NCI-H526 (cell line): ENCODE measurements around the gene CBFA2T3.
"Not testable (repeated sequence)": the region's sequence is repeated elsewhere in the genome, so short reads cannot be mapped to it uniquely, and the experiment has no call there.

Experiments used
- DNase-seq, 2 experiments: peaks; one replicate each; lab custom pipeline; 2025; lab: John Stamatoyannopoulos, UW

The CBFA2T3 gene

GRCh38 chr16:88909431-88910210 is 67.4 kb downstream of the CBFA2T3 start:
- no peak for DNase-seq

- DNase-seq = no peak
These were observed 68.7 kb downstream of the CBFA2T3 start for GRCh38 chr16:88908307-88908706.

DNA sequence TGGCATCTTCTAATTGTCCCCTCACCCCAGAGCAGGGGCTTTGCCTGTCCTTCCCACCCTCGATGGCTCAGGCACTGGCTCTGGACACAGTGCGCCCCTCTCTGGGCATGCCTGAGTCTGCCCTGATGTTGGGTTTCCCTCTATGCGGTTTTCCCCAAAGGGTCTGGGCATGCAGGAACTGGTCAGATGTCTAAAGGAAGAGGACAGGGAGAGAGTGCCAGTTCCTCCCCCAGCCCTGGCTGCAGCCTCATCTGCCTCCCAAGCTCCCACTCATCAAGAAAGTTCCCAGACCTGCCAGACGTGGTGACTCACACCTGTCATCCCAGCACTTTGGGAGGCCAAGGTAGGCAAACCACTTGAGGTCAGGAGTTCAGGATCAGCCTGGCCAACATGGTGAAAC is 69.2 kb downstream of the CBFA2T3 start:
- no peak for DNase-seq

GRCh38 chr16:88906535-88907105 is 70.4 kb downstream of the CBFA2T3 start:
- DNase-seq = no peak

- no peak for DNase-seq
These were observed 71.0 kb downstream of the CBFA2T3 start for GRCh38 chr16:88906020-88906419.

DNA sequence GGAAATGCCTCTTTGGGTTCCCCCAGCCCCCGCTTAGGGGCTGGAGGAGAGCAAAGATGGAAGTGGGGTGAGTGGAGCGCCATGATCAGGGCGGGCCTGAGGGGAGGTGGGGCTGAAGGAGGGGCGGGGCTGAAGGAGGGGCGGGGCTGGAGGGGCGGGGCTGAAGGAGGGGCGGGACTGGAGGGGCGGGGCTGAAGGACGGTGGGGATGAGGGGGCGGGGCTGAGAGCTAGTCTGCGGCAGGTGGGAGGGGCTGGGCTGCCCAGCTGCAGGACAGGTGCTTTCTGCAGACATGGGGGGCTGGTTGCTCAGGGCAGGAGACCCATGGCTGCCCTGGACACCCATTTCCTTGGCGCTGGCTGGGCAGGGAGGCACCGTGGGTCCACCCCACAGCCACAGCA is 71.4 kb downstream of the CBFA2T3 start:
- DNase-seq = peak in 1 of 2 experiments; percentile 58

DNA sequence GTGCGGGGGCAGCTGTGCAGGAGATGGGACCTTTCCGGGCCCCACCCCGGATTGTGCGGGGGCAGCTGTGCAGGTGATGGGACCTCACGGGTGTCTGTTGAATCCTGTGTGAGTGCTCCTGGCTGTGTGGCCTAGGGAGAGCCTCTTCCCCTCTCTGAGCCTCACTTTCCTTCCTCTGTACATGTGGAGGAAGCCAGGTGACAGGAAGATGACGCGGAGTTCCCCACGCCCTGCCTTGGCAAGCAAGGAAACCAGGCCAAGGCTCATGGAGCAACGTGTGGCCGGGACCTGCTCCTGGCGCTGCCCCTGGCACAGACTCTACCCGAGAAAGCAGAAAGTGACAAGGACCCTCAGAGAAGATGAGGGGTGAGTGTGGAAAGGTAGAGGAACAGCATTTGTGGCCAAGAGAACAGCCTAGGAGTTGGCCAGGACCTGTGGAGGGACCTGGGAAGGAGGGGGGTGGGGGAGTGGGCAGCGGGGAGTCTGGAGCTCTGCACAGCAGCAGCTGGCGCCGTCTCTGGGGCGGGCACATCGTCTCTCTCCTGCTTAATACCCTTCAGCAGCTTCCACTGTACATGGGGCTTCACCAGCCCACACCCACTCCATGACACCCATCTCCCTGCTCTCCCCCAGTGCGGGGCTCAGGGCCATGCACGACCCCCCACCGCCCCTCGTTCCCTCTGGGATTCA is 72.2 kb downstream of the CBFA2T3 start:
- DNase-seq = no peak

- DNase-seq = no peak
These were observed 73.7 kb downstream of the CBFA2T3 start for GRCh38 chr16:88903267-88903666.

- DNase-seq = no peak
These were observed 74.3 kb downstream of the CBFA2T3 start for GRCh38 chr16:88902744-88903143.

GRCh38 chr16:88901718-88902337 is 75.2 kb downstream of the CBFA2T3 start:
- DNase-seq = peak in 1 of 2 experiments; percentile 72

- DNase-seq = no peak
These were observed 76.3 kb downstream of the CBFA2T3 start for GRCh38 chr16:88900662-88901052.

DNA sequence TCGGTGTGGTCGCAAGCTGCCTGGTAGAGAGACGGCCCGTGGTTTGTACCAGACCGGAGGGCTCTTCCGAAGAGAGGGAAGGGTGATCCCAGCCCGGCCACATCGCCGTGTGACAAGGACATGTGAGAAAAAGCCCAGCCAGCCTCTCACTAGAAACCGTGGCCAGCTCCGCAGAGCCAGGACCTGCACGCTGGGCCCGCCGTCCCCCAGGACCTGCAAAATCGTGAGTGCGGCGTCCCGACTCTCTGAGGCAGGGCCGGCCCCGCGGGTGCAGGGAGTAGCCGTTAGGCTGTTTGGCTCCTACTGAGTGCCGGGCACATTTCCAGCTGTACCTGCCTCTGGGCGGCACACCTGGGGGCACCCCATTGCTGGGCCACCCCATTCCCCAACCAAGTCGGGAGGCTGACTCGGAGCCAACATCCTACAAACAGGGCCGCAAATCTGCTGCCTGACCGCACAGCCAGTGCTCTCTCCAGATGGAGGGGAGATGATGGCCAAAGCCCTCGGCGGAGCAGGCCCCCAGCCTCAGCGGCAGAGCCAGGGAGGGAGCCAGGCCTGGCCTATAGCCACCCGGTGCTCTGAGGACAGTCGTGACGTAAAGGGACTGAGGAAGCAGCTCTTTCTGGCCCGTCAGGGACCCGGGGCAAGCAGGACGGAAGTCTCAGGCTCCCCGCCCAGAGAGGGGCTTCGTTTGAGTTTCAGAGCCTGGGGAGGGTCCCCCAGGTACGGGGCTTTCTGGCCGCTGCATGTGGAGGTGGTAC is 76.9 kb downstream of the CBFA2T3 start:
- no peak for DNase-seq

DNA sequence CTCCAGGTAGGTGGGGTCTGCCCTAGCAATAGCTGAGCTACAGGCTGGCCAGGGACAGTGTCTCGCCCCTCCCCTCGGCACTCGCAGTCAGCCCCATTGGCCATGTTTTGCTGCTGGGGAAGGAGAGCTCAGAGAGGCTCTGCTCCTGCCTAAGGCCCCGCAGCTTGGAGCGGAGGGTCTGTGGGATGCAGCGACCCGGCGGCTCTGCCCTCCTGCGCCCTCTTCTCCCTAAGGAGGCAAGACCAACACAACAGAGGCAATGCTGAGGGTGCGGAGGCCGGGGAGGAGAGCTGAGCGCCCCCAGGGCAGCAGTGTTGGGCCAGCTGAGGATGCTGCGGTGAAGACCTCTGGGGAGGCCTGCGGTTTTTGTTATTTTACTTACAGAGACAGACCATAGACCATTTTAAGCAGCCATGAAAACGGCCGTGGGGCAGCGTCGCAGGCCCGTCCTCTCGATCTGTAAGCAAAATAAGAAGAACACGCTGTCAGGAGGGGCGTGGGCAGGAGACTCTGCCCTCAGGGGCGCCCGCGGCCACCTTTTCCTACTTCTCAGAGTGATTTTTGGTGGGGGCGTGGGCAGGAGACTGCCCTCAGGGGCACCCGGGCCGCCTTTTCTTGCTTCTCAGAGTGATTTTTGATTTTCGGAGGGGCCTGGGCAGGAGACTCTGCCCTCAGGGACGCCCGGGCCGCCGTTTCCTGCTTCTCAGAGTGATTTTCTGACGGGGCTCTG is 79.1 kb downstream of the CBFA2T3 start:
- DNase-seq = no peak

GRCh38 chr16:88896238-88897070 is 80.6 kb downstream of the CBFA2T3 start:
- DNase-seq = no peak

GRCh38 chr16:88895335-88895734 is 81.7 kb downstream of the CBFA2T3 start:
- no peak for DNase-seq

- DNase-seq = no peak
These were observed 82.2 kb downstream of the CBFA2T3 start for GRCh38 chr16:88894681-88895300.

DNA sequence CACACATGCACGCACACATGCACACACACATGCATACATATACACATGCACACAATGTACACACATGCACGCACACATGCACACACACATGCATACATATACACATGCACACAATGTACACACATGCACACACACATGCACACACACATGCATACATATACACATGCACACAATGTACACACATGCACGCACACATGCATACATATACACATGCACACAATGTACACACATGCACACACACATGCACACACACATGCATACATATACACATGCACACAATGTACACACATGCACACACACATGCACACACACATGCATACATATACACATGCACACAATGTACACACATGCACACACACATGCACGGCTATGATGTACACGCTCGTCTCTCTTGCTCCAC is 82.7 kb downstream of the CBFA2T3 start:
- not testable (repeated sequence) for DNase-seq

GRCh38 chr16:88893127-88893968 is 83.7 kb downstream of the CBFA2T3 start:
- no peak for DNase-seq

GRCh38 chr16:88892065-88892464 is 84.9 kb downstream of the CBFA2T3 start:
- DNase-seq = no peak
